EH (cell line): ENCODE measurements around the gene SYNE3.

Experiments
- DNase-seq: peaks from one replicate; pipeline ENCODE4 v3.0.0-alpha.2; 2015; ENCODE audit warnings: low read depth

Gene SYNE3

DNA sequence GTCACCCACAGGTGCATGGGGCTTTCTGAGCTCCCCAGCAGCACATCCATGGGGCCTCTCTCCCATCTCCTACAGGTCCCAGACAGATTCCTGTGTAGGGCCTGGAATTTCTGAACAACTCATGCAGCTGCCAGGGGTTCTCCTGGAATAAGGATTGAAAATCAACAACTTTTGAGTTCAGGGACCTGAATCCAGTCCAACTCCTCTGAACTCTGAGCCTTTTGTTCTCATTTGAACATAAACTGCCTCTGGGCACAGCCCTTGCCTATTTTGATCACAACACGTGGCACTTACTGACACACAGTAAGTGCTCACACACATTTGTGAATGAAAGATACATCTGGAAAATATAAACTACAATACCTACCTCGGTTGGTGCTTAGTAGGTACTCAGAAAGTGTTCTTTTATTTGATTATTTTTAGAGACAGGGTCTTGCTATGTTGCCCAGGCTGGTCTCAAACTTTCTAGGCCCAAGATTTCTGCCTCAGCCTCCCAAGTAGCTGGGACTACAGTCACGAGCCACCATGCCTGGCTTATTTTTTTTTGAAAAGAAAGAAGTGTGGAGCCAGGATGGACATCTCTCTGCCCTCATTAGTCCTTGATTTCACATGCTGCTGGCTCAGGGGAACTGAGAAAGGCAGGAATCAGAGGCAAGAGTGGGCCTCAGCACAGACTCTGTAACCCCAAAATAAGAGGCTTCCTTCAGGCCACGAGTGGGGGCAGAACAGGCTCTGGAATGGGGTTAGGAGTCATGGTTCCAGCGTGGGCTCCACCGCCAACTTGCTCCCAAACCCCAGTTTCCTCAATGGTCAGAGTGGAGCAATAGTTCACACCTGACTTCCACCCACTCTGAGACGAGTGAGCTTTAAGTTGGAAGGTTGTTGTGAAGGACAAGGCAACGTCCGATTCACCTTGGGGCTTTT is 27.0 kb downstream of the SYNE3 start:
- peak; percentile 31 for DNase-seq

DNA sequence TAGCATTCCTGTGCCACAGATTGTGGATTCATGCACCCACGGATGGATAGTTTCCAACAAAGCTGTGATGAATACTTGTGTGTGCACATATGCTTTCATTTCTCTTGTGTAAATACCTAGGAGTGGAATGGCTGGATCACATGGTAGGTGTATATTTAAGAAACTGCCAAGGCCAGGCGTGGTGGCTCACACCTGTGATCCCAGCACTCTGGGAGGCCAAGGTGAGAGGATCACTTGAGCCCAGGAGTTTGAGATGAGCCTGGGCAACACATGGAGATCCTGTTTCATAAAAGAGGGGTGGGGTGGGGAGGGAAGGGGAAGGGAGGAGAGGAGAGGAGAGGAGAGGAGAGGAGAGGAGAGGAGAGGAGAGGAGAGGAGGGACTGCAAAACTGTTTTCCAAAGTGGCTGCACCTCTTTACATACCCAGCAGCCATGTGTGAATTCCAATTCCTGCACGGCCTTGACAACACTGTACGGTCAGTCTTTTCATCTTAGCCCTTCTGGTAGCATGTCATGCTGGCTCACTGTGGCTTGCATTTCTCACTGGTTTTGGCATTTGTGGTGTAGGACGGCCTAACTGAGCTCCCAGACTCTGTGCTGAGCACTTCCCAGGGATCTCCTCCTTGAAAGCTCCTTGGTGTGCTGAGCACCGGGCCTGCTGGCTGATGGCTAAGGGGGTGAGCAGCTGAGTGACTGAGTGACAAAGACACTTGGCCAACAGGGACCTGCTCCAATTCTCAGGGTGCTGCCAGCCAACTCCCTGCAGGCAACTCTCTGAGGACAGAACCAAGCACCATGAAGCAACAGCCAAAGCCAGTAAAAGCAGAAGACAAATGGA is 27.9 kb downstream of the SYNE3 start:
- DNase-seq = peak; percentile 25

DNA sequence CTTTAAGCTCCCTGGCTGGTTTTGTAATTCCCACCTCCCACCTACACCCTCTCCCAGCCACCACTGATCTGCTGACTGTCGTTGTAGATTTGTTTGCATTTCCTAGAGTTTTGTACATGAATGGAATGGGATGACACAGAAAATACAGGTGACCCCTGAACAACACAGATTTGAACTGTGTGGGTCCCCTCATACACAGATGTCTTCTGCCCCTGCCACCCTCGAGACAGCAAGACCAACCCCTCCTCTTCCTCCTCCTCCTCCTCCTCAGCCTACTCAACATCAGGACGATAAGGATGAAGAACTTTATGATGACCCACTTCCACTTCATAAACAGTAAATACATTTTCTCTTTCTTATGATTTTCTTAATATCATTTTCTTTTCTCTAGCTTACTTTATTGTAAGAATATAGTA is 28.8 kb downstream of the SYNE3 start:
- no peak for DNase-seq

DNA sequence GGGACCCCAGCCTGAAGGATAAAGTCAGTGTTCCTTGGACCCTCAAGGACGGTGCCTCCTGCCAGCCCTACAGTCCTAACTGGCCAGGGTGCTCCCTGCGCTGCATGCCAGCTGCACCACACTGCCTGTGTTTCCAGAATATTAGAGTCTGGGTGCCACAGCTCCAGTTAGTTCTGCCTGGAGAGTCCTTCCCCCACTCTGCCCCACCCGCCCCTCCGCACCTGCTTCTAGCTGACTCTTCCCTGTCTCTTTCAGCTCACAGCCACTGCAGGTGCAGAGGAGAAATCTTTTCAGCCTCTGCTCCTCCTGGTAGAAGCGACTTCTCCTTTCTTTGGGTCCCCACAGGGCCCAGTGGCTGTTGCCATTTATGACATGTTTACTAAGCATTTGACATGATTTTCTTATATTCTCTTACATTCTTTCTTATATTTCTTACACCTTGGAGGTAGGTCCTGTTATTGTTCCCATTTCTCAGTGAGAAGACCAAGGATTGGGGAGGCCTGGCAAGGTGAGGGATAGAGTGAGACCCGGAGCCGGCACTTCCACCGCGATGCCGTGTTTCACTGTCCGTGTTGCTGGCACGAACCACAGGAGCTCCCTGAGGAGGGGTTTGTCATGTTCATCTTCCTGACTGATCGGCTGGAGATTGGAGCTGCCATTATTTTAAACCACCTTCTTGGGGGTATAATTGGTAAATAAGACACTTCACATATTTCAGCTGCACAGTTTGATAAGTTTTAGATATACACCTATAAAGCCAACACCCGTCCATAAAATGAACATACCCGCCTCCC is 29.4 kb downstream of the SYNE3 start:
- DNase-seq = no peak

DNA sequence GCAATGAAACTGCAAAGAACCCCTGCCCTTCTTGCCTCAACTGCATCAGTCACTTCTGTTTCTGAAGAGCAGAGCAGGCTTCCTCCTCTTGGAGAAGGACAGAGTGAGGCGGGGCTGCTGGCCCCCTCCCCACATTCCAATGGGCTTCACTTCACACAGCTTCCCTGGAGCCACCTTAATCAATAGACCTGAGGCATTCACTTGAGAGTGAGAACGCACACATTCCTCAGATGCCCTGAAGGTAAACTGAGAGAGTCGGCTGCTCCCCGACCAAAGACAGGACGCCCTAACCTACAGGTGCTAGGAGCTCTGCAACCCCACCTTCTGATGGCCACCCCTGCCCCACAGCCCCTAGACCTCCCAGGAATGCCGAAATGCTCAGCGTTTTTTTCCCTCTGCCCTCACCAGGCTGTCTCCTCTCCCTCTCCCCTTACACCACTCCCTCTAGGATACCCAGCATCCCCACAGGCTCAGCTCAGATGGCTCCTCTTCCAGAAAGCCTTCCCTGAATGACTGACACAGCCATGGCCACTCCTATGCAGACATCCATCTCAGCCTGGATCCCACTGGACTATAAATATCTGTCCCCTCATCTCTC is 31.1 kb downstream of the SYNE3 start:
- no peak for DNase-seq

DNA sequence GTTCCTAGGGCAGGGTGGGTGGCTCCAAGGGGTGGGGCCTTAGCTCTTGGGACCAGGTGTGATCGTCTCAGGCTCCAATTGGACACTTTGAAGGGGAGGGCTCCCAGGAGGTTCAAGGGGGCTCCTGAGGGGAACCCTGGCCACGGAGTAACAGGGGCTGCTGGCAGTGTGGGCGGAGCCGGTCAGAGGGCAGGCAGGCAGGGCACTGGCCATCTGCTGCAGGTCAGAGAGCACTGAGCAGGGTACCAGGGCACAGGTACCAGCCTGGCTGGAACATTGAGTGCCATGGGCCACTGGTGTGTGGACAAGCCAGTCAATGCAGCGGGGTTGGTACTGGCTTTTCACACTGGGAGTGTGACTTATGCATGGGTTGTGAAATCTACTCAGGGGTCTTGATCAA is 32.2 kb downstream of the SYNE3 start:
- DNase-seq = no peak

DNA sequence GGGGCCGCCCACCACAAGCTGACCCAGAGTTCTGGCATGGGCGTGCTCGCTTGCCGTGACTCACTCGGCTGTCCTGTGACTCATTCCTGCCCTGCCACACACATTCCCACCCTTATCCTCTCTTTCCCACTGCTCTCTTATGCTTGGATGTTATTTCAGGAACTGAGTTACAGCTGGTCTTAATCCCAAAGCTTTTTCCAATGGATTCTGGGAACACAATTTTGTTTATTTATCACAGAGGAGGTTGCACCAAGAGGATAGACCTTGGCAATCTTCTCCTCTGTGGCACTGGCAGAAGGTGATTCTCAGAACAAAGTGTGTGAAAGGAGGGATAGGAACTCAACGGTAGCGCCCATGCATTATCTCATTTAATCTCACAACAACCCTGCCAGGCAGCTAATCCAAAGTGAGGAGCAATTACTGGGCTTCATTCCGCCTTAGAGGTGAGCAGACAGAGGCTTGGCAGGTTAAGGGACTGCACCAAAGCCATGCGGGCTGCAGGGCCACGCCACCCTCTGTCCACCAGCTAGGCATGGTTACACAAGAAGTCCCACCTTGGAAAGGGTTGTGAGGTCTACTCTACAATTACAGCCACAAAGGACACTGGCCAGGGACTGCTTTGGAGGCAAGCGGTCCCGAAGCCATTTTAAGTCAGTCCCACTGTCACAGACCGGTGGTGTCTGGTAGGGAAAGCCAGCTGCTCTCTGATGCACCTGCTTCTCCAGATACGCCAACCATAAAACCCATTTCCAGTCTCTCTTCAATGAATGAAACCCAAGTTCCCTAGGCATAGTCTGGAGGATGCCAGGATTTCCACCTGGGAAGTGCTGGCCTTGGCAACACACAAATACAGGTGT is 32.9 kb downstream of the SYNE3 start:
- peak; percentile 97 for DNase-seq

DNA sequence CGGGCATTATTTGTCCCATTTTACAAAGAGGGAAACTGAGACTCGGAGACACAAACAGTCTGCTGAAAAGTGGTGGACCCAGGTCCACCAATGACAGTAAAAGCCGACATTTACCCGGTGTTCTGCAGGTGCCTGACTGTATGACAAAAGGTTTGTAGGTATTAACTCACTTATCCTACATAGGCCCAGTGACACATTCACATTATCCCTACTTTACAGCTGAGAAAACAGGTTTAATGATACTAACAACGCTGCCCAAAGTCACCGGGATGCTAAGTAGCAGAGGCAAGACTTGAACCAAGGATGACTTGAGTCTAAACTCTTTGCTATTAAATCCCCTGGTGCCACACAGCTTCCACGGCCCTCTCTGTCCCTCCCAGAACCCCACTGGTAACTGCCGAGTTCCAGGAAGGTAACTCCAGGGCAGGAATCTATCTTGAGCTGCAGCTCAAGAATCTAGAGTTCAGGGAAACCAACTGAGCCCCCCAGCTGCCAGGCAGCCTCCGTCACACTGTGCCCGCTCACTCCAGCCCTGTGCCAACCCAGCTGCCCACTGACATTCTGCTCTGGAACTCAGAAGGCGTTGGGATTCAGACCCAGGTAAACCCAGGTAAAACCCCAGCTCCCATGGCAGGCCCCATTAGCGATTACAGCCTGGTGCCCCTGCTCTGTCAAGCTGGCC is 33.7 kb downstream of the SYNE3 start:
- DNase-seq = no peak

DNA sequence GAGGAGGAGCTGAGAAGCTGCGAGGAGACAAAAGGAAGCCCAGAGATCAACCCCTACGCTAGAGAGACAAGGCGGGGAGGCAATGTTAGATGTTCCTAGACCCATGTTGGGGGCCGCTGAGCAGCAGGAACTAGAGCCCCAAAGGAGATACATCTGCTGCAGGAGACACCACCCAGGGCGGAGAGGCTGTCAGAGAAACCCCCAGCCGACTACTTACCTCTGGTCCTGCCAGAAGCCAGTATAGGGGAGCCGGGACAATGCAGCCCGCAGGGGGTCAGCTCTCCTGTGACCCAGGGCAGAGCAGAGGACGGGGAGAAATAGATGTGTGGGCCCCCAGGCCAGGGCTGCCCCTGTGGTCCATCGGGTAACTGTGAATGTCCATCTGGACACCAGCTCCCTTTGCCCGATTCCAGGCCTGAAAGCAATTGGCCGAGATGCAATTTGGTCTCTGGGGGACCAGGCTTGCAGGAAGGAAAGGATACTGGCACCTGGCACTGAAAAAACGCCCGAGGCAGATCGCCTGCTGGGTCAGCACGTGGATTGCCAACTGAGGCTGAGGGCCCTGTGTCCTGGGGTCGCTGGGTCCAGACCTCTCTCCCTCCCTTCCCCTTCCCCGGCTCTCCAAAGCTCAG is 34.9 kb downstream of the SYNE3 start:
- DNase-seq = no peak

DNA sequence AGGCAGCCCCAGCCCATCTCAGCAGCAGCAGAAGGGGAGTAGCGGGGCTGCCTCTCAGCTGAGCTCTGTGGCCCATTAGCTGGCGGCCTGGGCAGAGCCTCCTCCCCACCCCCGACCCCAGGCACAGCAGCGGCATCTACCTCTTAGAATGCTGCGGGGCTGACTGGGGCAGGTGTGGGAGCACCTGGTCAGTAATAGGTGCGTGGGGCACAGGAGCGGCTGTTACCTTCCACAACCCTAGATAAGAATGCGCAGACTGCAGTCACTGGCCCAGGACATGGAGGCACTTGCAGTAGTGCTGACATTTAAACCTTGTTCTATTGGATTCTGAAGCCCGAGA is 35.6 kb downstream of the SYNE3 start:
- no peak for DNase-seq

DNA sequence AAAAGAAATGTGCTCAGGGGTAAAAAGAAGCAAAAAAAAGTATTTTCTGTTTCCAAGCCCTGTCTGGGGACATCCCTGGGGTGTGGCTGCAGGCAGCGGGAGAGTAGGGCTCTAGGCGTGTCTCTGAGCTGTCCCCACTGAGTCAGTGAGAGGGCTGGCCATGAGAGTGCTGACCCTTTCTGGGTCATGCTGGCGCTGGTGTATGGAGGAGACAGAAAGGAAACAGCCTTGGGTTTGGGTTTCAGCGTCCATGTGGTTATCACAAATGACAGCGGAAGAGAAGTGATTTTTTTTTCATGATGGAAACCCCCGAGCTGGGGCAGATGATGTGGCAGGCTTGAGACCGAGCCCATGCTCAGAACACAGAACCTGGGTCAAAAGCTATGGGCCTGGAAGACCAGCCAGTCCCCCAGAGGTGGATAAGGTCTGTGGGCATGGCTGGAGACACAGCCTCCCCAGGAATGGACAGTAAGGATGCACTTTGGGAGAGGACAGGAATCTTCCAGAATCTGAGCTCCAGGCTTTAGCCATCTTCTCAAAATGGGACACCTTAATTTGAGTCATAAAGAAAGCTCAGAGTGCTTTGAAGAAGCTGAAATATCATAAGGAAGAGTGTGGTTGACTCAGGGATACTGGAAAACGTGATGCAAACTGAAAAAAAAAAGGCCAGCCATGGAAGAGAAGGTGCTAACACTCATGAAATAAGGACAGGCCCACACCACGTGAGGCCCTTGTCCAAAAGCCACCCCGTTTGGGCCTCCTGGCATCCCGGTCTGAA is 36.2 kb downstream of the SYNE3 start:
- peak; percentile 61 for DNase-seq

DNA sequence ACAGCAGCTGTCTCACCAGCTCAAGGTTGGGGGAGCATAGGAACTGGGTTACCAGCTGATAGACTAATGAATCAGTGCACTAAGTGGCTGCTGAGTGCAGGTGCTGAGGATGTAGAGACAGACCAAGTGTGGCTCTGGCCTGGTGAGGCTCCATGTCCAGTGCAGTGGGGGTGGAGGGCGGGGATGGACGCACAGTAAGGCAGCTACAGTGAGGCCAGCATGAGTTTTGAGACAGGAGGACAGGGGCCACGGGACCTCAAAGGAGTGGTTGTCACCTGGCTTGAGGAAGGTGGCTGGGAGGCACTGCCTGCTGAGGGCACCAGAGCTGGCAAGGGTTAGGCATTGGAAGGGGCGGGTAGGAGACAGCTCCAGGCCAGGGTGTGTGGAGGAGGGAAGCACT is 37.0 kb downstream of the SYNE3 start:
- no peak for DNase-seq

DNA sequence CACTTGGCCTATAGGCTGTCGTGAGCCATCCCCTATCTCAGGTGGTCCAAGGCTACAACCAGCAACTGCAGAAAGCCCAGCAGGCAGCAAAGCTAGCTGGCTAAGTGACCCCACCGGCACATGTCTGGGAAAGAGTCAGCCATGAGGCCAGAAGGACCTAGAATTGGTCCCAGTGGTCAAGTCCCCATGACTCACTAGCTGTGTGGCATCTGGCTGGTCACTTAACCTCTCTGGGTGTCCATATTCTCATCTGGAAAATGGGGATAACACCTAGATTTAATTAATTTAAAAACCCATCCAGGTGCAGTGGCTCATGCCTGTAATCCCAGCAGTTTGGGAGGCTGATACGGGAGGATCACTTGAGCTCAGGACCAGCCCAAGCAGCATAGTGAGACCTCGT is 37.6 kb downstream of the SYNE3 start:
- DNase-seq = no peak

DNA sequence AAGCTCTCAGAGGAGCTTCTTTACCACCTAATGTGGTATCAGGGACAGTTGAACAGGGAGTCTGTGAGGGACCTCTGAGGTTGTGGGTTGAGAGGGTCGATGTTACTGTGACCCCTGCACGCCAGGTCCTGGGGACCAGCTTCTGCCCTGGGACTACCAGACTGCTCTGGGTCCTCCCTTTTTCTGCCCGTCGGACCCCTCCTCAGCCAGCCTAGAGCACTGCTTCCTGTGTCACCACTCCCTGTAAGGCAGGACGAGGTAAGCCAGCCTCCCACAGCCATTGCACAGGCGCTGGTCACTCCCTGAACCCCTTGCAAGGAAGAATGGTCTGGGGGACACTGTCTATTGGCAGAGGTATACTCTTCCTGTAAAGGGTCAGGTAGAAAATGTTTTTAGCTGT is 38.1 kb downstream of the SYNE3 start:
- DNase-seq = no peak

DNA sequence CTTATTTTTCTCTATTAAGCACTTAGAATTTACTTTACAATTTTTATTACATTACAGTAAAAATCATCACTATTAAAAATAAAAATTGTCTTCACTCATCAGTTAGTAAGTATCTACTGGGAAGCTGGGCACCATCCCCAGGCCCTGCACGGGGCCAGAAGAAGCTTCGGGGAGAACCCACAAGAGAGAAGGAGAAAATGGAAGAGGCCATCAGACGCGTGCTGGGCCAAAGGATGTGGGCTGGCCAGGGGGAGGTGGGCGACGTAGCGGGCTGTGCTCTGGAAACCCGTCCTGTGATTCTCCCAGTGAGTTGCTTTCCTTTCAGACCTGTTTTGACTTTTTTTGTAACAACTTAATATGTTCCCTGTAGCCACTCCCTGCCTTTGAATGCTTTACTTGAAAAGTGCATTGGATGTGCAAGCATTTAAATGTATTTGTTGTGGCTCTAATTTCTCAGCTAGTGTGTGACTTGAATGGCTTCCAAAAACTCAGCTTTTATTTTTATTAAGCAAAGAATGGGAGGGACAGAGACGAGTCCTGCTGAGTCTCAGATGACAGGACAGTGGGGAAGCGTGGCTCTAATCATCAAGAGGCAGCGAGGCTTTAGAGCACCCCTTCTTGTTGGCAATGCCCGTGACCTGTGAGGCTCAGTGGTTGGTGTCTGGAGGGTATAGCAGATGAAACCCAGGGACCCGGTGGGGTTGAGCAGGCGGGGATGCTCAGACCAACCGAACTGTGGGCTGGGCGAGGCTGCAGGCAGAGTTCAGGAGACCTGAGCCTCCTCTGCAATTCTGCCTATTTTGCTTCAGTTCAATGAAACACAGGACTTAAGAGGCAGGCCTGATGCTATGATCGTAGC is 38.8 kb downstream of the SYNE3 start:
- peak; percentile 33 for DNase-seq

DNA sequence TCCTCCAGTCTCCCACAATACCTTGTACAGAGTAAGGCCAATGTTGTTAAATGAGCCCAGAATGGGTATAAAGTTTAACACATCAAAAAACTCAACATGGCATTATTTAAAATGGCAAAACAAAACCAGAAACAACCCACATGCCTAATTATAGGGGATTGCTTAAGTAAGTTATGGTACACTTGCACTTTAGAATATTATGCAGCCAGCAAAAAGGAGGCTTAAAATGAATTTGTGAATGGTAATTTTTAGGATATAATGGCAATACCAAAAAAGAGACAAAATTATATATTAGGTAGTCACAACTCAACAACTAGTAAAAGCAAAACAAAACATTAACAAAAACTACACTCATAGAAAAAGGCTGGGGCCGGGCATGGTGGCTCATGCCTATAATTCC is 39.7 kb downstream of the SYNE3 start:
- DNase-seq = no peak

DNA sequence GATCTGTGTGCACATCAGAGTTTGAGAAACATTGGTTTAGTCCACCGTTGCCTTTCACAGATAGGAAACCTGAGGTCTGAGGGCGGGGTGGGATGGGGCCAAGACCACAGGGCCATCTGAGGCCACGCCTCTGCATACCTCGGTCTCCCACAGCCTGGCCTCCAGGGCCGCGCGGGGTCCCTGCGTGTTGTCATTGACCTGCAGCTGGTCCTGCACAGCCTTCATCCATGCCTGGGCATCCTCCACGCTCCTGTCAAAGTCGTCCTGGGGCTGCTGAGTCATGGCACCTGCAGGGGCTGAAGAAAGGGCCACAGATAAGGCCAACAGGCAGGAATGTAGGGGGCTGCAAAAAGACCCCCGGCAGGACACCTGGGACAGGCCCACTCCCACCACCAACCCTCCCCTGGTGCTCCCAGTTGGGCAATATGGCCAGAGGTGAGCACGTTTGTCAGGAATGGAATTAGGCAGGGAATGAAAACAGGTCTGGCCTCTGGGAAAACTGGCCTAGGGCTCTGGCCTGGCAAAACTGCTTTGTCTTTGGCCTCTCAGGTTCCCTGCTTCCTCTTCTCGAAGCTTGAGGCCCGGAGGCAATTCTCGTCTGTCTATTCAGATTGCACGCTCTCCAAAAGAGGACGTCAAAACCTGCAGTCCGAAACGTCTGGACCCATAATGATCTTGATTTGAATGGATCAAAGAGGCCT is 40.8 kb downstream of the SYNE3 start:
- no peak for DNase-seq

DNA sequence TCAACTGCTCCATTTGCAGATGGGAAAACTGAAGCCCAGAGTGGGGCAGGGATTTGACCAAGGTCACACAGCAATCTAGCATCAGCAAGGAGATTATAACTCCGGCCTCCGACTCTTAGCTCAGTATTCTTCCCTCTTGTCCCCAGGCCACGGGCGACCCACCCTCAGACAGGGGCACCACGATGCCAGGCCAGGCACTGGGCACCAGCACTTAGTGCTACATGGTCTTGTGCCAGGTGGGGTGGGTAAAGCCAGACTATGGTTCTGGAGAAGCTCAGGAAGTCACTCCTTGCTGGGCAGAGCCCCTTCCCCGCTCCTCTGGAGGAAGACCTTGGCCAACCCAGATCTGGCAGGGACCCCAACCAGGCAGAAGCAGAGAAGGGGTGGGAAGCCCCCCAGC is 41.5 kb downstream of the SYNE3 start:
- no peak for DNase-seq
